Bronchial epithelial cell (primary cell): ENCODE results near the gene NPR3. TPM values are rescaled to one million over a fixed set of nuclear protein-coding genes. Genes with fewer than 3 reads are reported as not detected.
A peak's percentile ranks its signal among the peaks of the same experiment; 100 is the strongest.

Experiments used
- DNase-seq: peaks from one replicate; pipeline ENCODE4 v3.0.0-alpha.2; 2010; ENCODE audit warnings: low read depth
- FAIRE-seq: peaks from 2 replicates; lab custom pipeline; 2011; peaks lifted over from hg19 to GRCh38; lab: Jason Lieb, UNC
- H3K27me3 ChIP-seq: 2 replicates; pipeline ENCODE4 v1.5.1; 2011; ENCODE audit warnings: low read length; ENCODE audit not compliant: control insufficient read depth, insufficient read depth
- H3K36me3 ChIP-seq: 2 replicates; pipeline ENCODE4 v1.5.1; 2011; ENCODE audit warnings: low read length; ENCODE audit not compliant: control insufficient read depth, insufficient read depth
- H3K4me3 ChIP-seq: 2 replicates; pipeline ENCODE4 v1.5.1; 2011; ENCODE audit warnings: mild to moderate bottlenecking, low read depth, low read length, control low read depth
- CTCF ChIP-seq: IDR thresholded peaks from 2 replicates; pipeline ENCODE4 v1.5.1; 2011; ENCODE audit warnings: mild to moderate bottlenecking, moderate library complexity, low read length, control low read depth, inconsistent platforms; ENCODE audit not compliant: insufficient read depth, severe bottlenecking
- total RNA-seq: library from RNA; depleted of rRNA; stranded (reverse); fragments of >200 nt; gene quantifications from 2 replicates; pipeline ENCODE4 v1.2.1, GENCODE V29; 2014

The NPR3 gene
- total RNA-seq, 1 donor from 2014 or later: 17.1 TPM

DNA sequence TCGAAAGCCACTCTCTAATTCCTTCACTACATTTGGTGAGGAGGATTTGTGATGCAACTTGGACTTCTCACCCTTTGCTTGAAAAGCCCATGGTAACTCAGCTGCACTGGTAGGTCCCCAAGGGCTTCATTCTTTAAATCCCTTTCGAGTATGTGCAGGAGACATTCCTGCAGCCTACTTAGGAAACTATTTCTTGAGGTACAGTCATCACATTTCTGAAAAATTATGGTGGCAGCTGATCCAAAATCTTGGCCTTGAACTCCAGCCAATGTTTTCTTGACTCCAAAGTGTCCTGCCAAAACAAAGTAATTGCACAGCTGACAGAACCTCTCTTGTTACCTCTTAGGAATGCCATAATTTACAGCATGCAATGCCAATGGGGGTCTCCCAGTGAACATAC is 99.7 kb downstream of the NPR3 start:
- no peak overlapping the region for H3K4me3 ChIP-seq
- H3K27me3 ChIP-seq: no peaks in the 10 kb centered on the region
- no peak for DNase-seq
- no peak for TF ChIP-seq CTCF
- no peaks in the 10 kb centered on the region for H3K36me3 ChIP-seq
- no peak for FAIRE-seq

GRCh38 chr5:32812399-32812798 is 101.3 kb downstream of the NPR3 start:
- H3K36me3 ChIP-seq: no peaks in the 10 kb centered on the region
- FAIRE-seq (no peak), DNase-seq (peak; percentile 18)
- no peaks in the 10 kb centered on the region for H3K27me3 ChIP-seq
- no peak for TF ChIP-seq CTCF
- H3K4me3 ChIP-seq: no peak overlapping the region

DNA sequence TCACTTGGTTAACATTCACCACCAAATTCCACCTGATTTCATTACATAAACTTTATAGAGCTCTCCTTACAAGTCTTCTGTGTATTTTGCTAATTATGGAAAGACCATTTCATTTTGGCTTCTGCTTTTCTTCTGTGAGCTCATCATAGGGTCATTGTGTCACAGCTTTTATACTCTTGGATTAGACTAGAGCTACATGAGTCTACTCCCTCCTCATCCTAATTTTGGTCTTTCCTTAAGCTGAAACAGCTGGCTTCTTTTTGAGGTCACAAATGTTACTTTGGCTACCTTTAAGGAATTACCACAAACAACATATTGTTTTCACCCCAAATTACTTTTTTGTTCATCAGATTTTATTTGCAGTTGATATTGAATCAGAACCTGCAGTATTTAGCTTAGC is 103.0 kb downstream of the NPR3 start:
- TF ChIP-seq CTCF: no peak
- Histone ChIP-seq H3K27me3 (no peaks in the 10 kb centered on the region), H3K4me3 (no peak overlapping the region), H3K36me3 (no peaks in the 10 kb centered on the region)
- DNase-seq (no peak), FAIRE-seq (no peak)

- FAIRE-seq (no peak), DNase-seq (peak; percentile 78)
- Histone ChIP-seq H3K4me3 (no peak overlapping the region), H3K27me3 (no peaks in the 10 kb centered on the region), H3K36me3 (no peaks in the 10 kb centered on the region)
- no peak for TF ChIP-seq CTCF
Measured at GRCh38 chr5:32814620-32815019, 103.5 kb downstream of the NPR3 start.

DNA sequence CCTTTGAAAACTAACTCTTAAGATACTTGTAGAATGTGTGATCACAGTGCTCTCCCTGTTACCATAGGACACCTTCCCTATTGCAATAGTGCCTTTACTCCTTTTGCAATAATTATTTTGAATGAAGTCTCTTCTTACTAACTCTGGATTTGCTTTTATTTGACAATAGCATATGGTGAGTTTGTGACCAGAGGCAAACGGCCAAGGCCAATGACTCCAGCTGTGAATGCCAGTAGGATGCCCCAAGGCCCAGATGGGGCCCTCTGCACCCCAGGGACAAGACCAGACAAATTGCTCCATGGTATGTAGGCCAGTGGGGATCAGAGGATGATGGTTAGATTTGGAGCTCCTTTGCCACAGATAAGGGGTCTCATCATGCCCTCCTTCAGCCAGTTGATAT is 116.9 kb downstream of the NPR3 start:
- no peak for TF ChIP-seq CTCF
- no peaks in the 10 kb centered on the region for H3K27me3 ChIP-seq
- FAIRE-seq: no peak
- H3K36me3 ChIP-seq: no peaks in the 10 kb centered on the region
- H3K4me3 ChIP-seq: no peak overlapping the region
- no peak for DNase-seq

GRCh38 chr5:32828492-32828891 is 117.4 kb downstream of the NPR3 start:
- Histone ChIP-seq H3K27me3 (no peaks in the 10 kb centered on the region), H3K36me3 (no peaks in the 10 kb centered on the region), H3K4me3 (no peak overlapping the region)
- no peak for TF ChIP-seq CTCF
- DNase-seq (peak; percentile 13), FAIRE-seq (no peak)
